A549 treated with AZD2906 at 1 μM for 4 hours (cell line): ENCODE data around the gene ASXL3. TPM values are rescaled to one million over a fixed set of nuclear protein-coding genes. Genes with fewer than 3 reads are reported as not detected.

ENCODE experiments used
- total RNA-seq: library from RNA; stranded (reverse); fragments of 200-300 nt; extraction: Qiagen RNA extraction; gene quantifications from 5 replicates; pipeline ENCODE4 v1.2.3, GENCODE V29; 2022

Gene ASXL3
- total RNA-seq: not detected in 5 replicates

GRCh38 chr18:33577685-33578517 is at the start of gene ASXL3:
ASXL3 (plus strand) TSS chr18:33578219; CDS start chr18:33578632, 413 bp downstream.

Other genes starting within 250 kb of the ASXL3 start
- gene CCDC178, start 137.5 kb upstream of the ASXL3 start, total RNA-seq: not detected in 5 replicates